ENCODE data around the gene PLCL1. TPM values are rescaled to one million over a fixed set of nuclear protein-coding genes. Genes with fewer than 3 reads are reported as not detected.
A peak's percentile ranks its signal among the peaks of the same experiment; 100 is the strongest.

The PLCL1 gene
- total RNA-seq, 2 experiments from 2014 or later, result 0.20 to 0.26 TPM

DNA sequence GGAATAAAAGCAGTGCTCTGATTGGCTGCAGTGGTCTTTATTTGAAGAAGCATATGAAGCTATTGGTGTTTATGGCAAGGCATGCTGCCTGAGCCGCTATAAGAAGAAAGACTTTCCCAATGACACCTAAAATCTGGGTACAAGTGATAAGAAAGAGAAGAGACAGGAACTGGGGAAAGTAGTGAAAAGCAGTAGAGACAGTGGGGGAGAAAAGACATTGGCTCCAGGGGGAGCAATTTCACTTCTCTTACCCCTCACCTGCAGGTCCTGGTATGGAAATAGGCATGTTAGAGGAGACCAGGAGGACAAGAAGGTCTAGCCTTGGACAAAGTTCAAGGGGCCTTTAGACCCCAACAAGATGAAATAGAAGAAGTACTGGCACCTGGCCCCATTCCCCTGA is 47.1 kb downstream of the PLCL1 start:
- no peak for DNase-seq
- H3K27ac Mint-ChIP-seq, result no peak overlapping the region
- H3K4me3 Mint-ChIP-seq, result no peak overlapping the region
- no peak for ATAC-seq
- no peaks in the 10 kb centered on the region for H3K4me1 Mint-ChIP-seq
- peaks cover 3% of the 10 kb centered on the region for H3K27me3 Mint-ChIP-seq
- CTCF ChIA-PET, result interaction anchor here (1.1 to 1.4 kb wide), 3 partner anchors 10 to 446 kb away, joined by 3 to 4 read pairs (median 3); no protein-coding TSS in a partner anchor
- H3K36me3 Mint-ChIP-seq, result no peaks in the 10 kb centered on the region
- H3K9me3 Mint-ChIP-seq (ENCODE audit: low read depth), result no peaks in the 10 kb centered on the region

DNA sequence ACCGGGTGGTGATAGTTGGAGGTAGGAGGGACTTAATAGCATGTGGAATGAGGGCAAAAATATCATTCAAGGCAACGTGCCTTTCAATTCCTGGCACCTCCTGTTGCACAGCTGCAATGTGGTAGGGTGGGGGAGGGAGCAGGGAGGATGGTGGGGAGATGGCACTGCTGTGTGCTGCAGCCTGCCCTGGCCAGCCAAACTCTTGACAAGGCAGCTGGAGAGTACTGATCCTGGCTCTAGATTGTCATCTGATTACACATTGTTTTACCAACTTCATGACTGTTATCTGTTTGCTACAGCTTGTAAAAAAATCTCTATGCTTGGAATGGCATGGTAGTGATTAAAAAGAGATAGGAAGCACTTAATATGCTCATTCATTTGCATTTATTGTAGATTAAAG is 47.7 kb downstream of the PLCL1 start:
- Mint-ChIP-seq H3K4me3 (no peak overlapping the region), H3K27ac (no peak overlapping the region), H3K27me3 (peaks cover 3% of the 10 kb centered on the region), H3K36me3 (no peaks in the 10 kb centered on the region), H3K4me1 (no peaks in the 10 kb centered on the region), H3K9me3 (ENCODE audit: low read depth) (no peaks in the 10 kb centered on the region)
- ATAC-seq (no peak), DNase-seq (no peak)
- CTCF ChIA-PET, result interaction anchor here (0.5 to 1.6 kb wide), 5 partner anchors 10 to 276 kb away, joined by 3 to 5 read pairs (median 3); no protein-coding TSS in a partner anchor

DNA sequence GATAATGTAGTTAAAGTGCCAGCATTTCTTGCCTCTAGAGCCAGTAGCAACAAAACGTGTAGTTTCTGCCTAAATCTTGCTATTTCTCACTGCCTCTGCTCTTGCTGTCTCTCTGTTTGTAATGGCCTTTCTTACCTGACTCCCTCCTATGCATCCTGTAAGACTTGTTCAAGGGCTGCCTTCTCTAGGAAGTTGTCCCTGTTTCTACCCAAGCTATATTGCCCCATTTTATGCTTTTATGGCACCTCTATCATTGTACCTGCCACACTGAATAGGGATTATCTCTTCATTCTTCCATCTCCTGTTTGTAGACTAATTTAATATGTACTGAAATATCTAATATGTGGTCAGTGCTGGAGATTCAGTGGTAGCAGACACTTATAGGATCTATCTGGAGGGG is 49.2 kb downstream of the PLCL1 start:
- CTCF ChIA-PET, result interaction anchor here (0.9 to 1.6 kb wide), 2 partner anchors 16 to 40 kb away, joined by 3 to 5 read pairs; no protein-coding TSS in a partner anchor
- ATAC-seq, result no peak
- H3K4me3 Mint-ChIP-seq, result no peak overlapping the region

GRCh38 chr2:197857476-197858107 is 53.2 kb downstream of the PLCL1 start:
- no peaks in the 10 kb centered on the region for H3K4me1 Mint-ChIP-seq
- no peak overlapping the region for H3K27ac Mint-ChIP-seq
- no peaks in the 10 kb centered on the region for H3K36me3 Mint-ChIP-seq
- no peaks in the 10 kb centered on the region for H3K9me3 Mint-ChIP-seq (ENCODE audit: low read depth)
- CTCF ChIA-PET, result interaction anchor here (1.6 kb wide), 1 partner anchor 12 kb away, joined by 4 read pairs; no protein-coding TSS in a partner anchor
- ATAC-seq (no peak), DNase-seq (no peak)
- no peak overlapping the region for H3K4me3 Mint-ChIP-seq
- peaks cover 3% of the 10 kb centered on the region for H3K27me3 Mint-ChIP-seq

More for the DNA sequence above, 49.2 kb downstream of the PLCL1 start:
- no peaks in the 10 kb centered on the region for H3K4me1 Mint-ChIP-seq
- peaks cover 3% of the 10 kb centered on the region for H3K27me3 Mint-ChIP-seq
- no peak overlapping the region for H3K27ac Mint-ChIP-seq
- no peak for DNase-seq
- no peaks in the 10 kb centered on the region for H3K36me3 Mint-ChIP-seq
- H3K9me3 Mint-ChIP-seq (ENCODE audit: low read depth), result no peaks in the 10 kb centered on the region

DNA sequence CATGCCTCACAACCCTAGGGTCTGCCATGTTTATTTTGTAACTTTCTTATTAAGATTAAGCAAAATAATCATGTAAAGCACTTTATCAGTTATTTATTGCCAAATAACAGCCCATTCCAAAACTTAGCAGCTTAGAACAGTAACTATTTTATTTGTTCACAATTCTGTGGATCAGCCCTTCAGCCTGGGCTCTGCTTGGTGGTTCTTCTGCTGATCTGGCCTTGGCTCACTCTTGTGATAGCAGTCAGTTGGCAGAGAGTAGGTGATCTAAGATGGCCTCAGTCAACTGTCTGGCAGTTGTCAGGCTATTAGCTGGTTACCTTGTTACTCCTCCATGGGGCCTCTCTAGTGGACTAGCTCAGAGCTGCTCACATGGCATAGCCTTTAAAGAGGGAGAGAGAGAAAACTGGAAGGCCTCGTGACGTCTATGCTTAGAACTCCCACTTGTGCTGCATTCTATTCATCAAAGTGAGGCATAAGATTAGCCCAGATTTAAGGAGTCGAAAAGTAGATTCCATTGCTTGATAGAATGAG is 54.3 kb downstream of the PLCL1 start:
- Mint-ChIP-seq H3K27me3 (peaks cover 3% of the 10 kb centered on the region), H3K4me1 (no peaks in the 10 kb centered on the region), H3K36me3 (no peaks in the 10 kb centered on the region), H3K4me3 (no peak overlapping the region), H3K9me3 (ENCODE audit: low read depth) (no peaks in the 10 kb centered on the region), H3K27ac (no peak overlapping the region)
- DNase-seq, result no peak
- CTCF ChIA-PET, result no interaction called here
- ATAC-seq, result no peak

DNA sequence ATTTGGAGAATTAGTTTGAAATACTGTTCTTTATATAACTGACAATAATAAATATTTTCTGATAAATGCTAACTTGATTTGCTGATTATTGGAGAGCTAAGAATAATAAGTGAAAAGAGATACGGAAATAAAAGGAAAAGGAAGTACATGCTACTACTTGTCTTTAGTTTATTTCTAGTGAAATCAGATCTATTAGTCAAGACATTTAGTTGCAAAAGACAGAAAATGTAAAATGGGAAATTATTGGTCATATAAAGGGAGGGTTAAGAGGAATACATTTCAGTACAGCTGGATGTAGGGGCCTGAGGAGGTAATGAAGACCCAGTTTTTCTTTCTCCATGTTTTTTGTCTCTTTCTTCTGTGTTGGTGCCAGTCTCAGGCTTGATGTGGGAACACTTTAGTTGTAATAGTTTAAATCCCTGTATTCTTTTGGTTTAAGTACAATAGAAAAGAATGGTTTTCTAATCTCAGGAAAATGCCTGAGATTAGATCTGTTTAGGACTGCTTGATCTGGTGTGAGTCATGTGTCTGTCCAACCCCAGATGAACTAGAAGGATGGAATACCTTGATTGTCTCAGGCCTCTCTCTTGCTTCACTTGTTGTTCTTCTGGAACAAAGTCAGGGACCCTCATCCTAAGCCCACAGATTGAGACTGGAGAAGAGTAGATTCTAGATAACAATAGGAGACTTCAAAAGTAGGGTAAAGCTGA is 58.0 kb downstream of the PLCL1 start:
- Mint-ChIP-seq H3K27ac (no peak overlapping the region), H3K36me3 (no peaks in the 10 kb centered on the region), H3K27me3 (no peaks in the 10 kb centered on the region), H3K9me3 (ENCODE audit: low read depth) (no peaks in the 10 kb centered on the region), H3K4me3 (no peak overlapping the region), H3K4me1 (no peaks in the 10 kb centered on the region)
- DNase-seq (no peak), ATAC-seq (no peak)
- CTCF ChIA-PET, result interaction anchor here (1.2 kb wide), 1 partner anchor 11 kb away, joined by 4 read pairs; no protein-coding TSS in a partner anchor

- H3K27me3 Mint-ChIP-seq, result no peaks in the 10 kb centered on the region
- no peak for DNase-seq
- H3K4me1 Mint-ChIP-seq, result no peaks in the 10 kb centered on the region
- no peak overlapping the region for H3K27ac Mint-ChIP-seq
- no peak overlapping the region for H3K4me3 Mint-ChIP-seq
- no peak for ATAC-seq
- no peaks in the 10 kb centered on the region for H3K9me3 Mint-ChIP-seq (ENCODE audit: low read depth)
- H3K36me3 Mint-ChIP-seq, result no peaks in the 10 kb centered on the region
- CTCF ChIA-PET, result no interaction called here
Observed at GRCh38 chr2:197863744-197864143, 59.4 kb downstream of the PLCL1 start.

- Mint-ChIP-seq H3K36me3 (no peaks in the 10 kb centered on the region), H3K27me3 (no peaks in the 10 kb centered on the region), H3K4me1 (peaks cover 7% of the 10 kb centered on the region), H3K27ac (no peak overlapping the region), H3K9me3 (ENCODE audit: low read depth) (no peaks in the 10 kb centered on the region), H3K4me3 (no peak overlapping the region)
- CTCF ChIA-PET, result no interaction called here
- ATAC-seq, result no peak
- DNase-seq, result no peak
Observed at GRCh38 chr2:197866455-197866854, 62.1 kb downstream of the PLCL1 start.

- Mint-ChIP-seq H3K36me3 (no peaks in the 10 kb centered on the region), H3K9me3 (ENCODE audit: low read depth) (no peaks in the 10 kb centered on the region), H3K4me3 (no peak overlapping the region), H3K27ac (no peak overlapping the region), H3K27me3 (no peaks in the 10 kb centered on the region), H3K4me1 (peaks cover 7% of the 10 kb centered on the region)
- DNase-seq, result no peak
- CTCF ChIA-PET, result no interaction called here
- ATAC-seq, result no peak
Observed at GRCh38 chr2:197867033-197867432, 62.6 kb downstream of the PLCL1 start.

DNA sequence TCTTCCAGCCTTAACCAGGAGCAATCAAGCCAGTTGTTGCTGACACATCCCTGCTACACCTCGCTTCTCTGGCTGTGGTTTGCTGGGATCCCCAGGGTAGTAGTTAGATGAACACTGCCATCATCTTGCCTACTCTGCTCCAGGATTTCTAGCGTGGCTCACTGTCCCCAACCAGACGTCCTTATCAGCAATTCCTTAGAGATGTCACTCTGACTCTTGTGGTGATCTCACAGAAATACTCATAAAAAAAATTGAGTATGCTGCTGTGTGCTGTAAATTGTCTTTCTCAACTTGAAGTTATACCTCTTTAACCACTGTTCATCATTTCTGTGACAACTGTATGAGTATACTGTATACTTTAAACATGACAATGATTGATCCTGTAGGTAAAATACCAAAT is 63.2 kb downstream of the PLCL1 start:
- H3K27ac Mint-ChIP-seq, result no peak overlapping the region
- peaks cover 7% of the 10 kb centered on the region for H3K4me1 Mint-ChIP-seq
- no peaks in the 10 kb centered on the region for H3K9me3 Mint-ChIP-seq (ENCODE audit: low read depth)
- no peak overlapping the region for H3K4me3 Mint-ChIP-seq
- ATAC-seq (no peak), DNase-seq (no peak)
- CTCF ChIA-PET, result no interaction called here
- no peaks in the 10 kb centered on the region for H3K27me3 Mint-ChIP-seq
- no peaks in the 10 kb centered on the region for H3K36me3 Mint-ChIP-seq

DNA sequence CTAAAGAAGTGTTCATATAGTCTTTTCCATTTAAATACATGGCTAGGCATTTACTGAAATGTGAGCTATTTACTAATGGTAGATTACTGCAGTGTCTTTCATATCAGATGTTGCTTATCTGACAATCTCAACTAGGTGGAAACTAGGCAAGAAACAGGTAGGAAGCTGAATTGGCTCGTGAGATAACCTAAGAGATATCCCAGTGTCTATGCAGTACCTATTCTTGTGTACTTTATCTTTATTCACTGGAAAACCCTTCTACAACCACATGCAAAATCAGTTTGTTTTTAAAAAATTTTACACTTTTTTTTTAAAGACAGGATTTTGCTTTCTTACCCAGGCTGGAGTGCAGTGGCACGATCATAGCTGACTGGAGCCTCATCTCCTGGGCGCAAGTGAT is 63.8 kb downstream of the PLCL1 start:
- Mint-ChIP-seq H3K4me3 (no peak overlapping the region), H3K27ac (no peak overlapping the region), H3K9me3 (ENCODE audit: low read depth) (no peaks in the 10 kb centered on the region), H3K4me1 (peaks cover 7% of the 10 kb centered on the region), H3K27me3 (no peaks in the 10 kb centered on the region), H3K36me3 (no peaks in the 10 kb centered on the region)
- no peak for ATAC-seq
- CTCF ChIA-PET, result no interaction called here
- DNase-seq, result no peak

DNA sequence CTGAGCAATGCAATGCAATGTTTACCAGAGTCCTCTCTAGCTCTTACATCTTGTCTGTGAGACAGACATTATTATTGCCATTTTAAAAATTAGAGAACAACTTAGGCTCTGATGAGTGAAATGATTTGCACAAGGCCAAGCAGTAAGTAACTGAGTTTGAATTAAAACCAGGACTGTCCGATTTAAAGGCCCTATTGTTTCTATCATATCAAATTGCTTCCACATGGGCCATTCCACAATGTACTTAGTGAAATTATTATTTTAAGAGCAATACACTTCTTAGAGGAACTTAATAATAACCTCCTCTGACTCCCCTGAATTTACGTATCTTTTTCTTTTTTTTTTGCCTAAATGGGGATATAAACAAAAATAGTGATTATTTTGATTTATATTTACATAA is 64.6 kb downstream of the PLCL1 start:
- ATAC-seq (no peak), DNase-seq (no peak)
- Mint-ChIP-seq H3K27me3 (no peaks in the 10 kb centered on the region), H3K4me3 (no peak overlapping the region), H3K4me1 (peaks cover 7% of the 10 kb centered on the region), H3K9me3 (ENCODE audit: low read depth) (no peaks in the 10 kb centered on the region), H3K36me3 (no peaks in the 10 kb centered on the region), H3K27ac (no peak overlapping the region)
- CTCF ChIA-PET, result interaction anchor here (1.7 kb wide), 1 partner anchor 12 kb away, joined by 4 read pairs; no protein-coding TSS in a partner anchor

DNA sequence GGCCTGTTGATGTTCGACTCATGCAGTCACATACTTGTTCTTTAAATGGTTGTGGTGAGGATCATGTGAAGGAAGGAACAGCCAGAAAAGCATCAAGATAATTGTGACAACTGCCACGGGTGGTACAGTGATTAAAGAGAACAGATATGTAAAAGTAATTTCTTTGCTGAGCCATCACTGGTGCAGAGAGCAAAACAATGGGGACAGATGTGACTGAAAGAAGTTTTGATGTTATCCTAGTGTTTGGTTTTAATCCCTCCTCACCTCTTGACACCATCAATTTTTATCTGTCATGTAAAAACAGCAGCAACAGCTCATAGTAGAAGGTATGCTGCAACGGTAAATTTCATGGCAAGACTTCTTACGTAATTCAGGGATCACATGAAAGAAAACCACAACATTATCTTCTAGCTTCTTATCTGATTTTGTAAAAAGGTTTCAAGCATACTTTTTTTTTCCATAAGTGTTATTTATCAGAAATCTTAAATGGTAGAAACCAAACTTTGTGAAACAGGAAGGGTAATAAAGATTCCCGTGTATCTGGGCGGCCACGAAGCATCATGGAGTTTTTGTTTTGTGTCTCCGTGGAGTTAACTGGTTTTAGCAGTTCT is 65.2 kb downstream of the PLCL1 start:
- Mint-ChIP-seq H3K27me3 (no peaks in the 10 kb centered on the region), H3K4me1 (peaks cover 7% of the 10 kb centered on the region), H3K27ac (no peak overlapping the region), H3K4me3 (no peak overlapping the region), H3K9me3 (ENCODE audit: low read depth) (no peaks in the 10 kb centered on the region), H3K36me3 (no peaks in the 10 kb centered on the region)
- CTCF ChIA-PET, result interaction anchor here (1.7 kb wide), 1 partner anchor 13 kb away, joined by 4 read pairs; no protein-coding TSS in a partner anchor
- DNase-seq, result no peak
- ATAC-seq, result peak; percentile 33

Measured in activated CD8-positive, alpha-beta memory T cell treated with anti-CD3 and anti-CD28 coated beads, Interleukin-2, amount 10 ng/mL, durations not matched to agents 7 days and 5 days (primary cell).